Thyroid gland (tissue), 4 donors: ENCODE results near the gene SERPINA9. TPM values are rescaled to one million over a fixed set of nuclear protein-coding genes. Genes with fewer than 3 reads are reported as not detected.

Source experiments
- DNase-seq, 2 donors: peaks; one replicate each; pipeline ENCODE4 v3.0.0-alpha.2; 2019
- H3K27ac ChIP-seq, 3 donors: fragments of 200-600 bp; sonication (generic); 1 replicate in 2 of 3; 2 replicates in 1 of 3; pipeline ENCODE4 v1.5.1; 2016 to 2019; ENCODE audit warnings: mild to moderate bottlenecking in 1 of 3, moderate library complexity in 1 of 3
- H3K27me3 ChIP-seq: fragments of 200-600 bp; sonication (generic); one replicate; pipeline ENCODE4 v1.5.1; 2019
- H3K36me3 ChIP-seq, 2 donors: fragments of 200-600 bp; sonication (generic); one replicate each; pipeline ENCODE4 v1.5.1; 2016 to 2019
- H3K4me1 ChIP-seq, 2 donors: fragments of 200-600 bp; sonication (generic); one replicate each; pipeline ENCODE4 v1.5.1; 2017 to 2019
- H3K4me3 ChIP-seq, 3 donors: fragments of 200-600 bp; sonication (generic); replicated peaks in 1 of 3; 1 replicate in 2 of 3; 2 replicates in 1 of 3; pipeline ENCODE4 v1.5.1; 2016; ENCODE audit warnings: mild to moderate bottlenecking in 1 of 3
- H3K9me3 ChIP-seq: fragments of 200-600 bp; sonication (generic); one replicate; pipeline ENCODE4 v1.5.1; 2017
- POLR2A ChIP-seq, 2 donors: fragments of 450-650 bp; IDR thresholded peaks; one replicate each; pipeline ENCODE4 v1.6.1; 2017; ENCODE audit warnings: antibody characterized with exemption in 2 of 2, mild to moderate bottlenecking in 2 of 2, moderate library complexity in 1 of 2
- WGBS, 2 donors: methylation state at CpG; one replicate each; pipeline ENCODE4 v1.1.5; 2017; 5-methylcytosine and 5-hydroxymethylcytosine counted together
- intact Hi-C: fragments of 100-400 bp; cut with DNase I; formaldehyde crosslinking; loops from one replicate; pipeline ENCODE4 v1.15.1; 2023
- total RNA-seq, 4 donors: library from RNA; depleted of rRNA; stranded (reverse); fragments of >200 nt; gene quantifications; one replicate each; pipeline ENCODE4 v1.2.3, GENCODE V29; 2016
- TF ChIP-seq, protein P1 (sequence below), 6 experiments: fragments of 200-600 bp in 3 of 6; fragments of 450-650 bp in 3 of 6; sonication (generic) in 3 of 6; IDR thresholded peaks; one replicate each; pipeline ENCODE4 v1.5.1; 2016 to 2019; ENCODE audit warnings: antibody characterized with exemption in 6 of 6, mild to moderate bottlenecking in 2 of 6, inconsistent platforms in 1 of 6, moderate library complexity in 1 of 6

Gene SERPINA9
- total RNA-seq, 4 donors from 2014 or later = not detected

DNA sequence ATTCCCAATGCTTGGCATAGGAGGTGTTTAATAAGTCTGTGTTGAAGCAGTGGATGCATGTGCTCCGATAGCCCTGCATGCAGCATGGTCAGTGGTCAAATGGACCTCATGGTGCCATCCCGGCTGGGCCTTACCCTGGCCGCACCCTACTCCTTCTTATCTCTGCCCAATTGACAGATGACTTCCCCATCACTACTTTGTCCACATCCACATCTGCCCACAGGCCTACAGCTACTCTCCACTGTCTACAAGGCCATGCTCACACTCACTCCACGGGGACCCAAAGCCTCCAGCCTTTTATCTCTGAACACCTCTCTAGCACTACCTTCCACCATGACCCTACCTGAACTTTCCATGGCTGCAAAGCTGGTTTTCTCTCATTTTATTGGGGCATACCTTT, 34.9 kb downstream of the SERPINA9 start:
- Histone ChIP-seq H3K4me3 (no peak overlapping the region), H3K36me3 (no peaks in the 10 kb centered on the region), H3K27ac (no peak overlapping the region), H3K27me3 (no peaks in the 10 kb centered on the region), H3K9me3 (no peaks in the 10 kb centered on the region), H3K4me1 (no peaks in the 10 kb centered on the region)
- no peak for DNase-seq
- 87 to 93% methylated on average over 4 of the region's 4 CpGs for WGBS, 2 donors
- no peak for TF ChIP-seq POLR2A (IDR thresholded peaks at IDR 0.05)
- TF ChIP-seq, protein P1, sequence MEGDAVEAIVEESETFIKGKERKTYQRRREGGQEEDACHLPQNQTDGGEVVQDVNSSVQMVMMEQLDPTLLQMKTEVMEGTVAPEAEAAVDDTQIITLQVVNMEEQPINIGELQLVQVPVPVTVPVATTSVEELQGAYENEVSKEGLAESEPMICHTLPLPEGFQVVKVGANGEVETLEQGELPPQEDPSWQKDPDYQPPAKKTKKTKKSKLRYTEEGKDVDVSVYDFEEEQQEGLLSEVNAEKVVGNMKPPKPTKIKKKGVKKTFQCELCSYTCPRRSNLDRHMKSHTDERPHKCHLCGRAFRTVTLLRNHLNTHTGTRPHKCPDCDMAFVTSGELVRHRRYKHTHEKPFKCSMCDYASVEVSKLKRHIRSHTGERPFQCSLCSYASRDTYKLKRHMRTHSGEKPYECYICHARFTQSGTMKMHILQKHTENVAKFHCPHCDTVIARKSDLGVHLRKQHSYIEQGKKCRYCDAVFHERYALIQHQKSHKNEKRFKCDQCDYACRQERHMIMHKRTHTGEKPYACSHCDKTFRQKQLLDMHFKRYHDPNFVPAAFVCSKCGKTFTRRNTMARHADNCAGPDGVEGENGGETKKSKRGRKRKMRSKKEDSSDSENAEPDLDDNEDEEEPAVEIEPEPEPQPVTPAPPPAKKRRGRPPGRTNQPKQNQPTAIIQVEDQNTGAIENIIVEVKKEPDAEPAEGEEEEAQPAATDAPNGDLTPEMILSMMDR (IDR thresholded peaks at IDR 0.05) = no peak
- intact Hi-C loops = no loop called here

DNA sequence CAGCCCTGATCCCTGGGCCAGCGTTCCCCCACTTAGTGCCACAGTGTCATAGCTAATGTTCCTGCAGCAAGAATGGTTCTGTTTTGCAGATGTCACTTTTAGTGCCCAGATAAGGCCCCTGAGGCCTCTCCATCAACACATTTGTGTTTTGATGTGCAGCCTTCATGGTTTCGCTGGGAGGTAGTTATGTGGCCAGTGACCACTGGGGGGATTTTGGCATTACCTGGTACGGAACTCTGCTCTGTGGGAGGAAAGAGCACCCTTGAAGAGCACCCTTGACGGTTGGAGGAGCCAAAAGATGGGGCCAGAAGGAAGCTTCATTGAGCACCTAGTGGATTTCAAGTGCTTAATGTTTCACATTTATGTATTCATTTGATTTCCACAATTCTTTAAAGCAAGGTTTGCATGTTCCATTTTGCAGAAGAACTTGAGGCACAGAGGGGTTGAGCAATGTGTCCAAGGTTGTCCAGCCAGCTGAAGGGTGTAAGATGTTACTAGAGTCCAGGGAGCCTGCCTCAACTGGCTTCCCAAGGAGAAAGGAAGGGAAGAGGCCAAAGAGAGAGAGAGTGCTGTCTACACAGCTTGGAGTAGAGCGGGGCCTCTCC, 36.4 kb downstream of the SERPINA9 start:
- H3K27me3 ChIP-seq = no peaks in the 10 kb centered on the region
- H3K4me1 ChIP-seq = no peaks in the 10 kb centered on the region
- no peak overlapping the region for H3K27ac ChIP-seq
- TF ChIP-seq, protein P1 (IDR thresholded peaks at IDR 0.05) = no peak
- TF ChIP-seq POLR2A (IDR thresholded peaks at IDR 0.05) = no peak
- no peak for DNase-seq
- intact Hi-C loops = no loop called here
- no peaks in the 10 kb centered on the region for H3K36me3 ChIP-seq
- H3K9me3 ChIP-seq = no peaks in the 10 kb centered on the region
- no peak overlapping the region for H3K4me3 ChIP-seq
- WGBS, 2 donors = 65 to 69% methylated on average over 5 of the region's 5 CpGs

DNA sequence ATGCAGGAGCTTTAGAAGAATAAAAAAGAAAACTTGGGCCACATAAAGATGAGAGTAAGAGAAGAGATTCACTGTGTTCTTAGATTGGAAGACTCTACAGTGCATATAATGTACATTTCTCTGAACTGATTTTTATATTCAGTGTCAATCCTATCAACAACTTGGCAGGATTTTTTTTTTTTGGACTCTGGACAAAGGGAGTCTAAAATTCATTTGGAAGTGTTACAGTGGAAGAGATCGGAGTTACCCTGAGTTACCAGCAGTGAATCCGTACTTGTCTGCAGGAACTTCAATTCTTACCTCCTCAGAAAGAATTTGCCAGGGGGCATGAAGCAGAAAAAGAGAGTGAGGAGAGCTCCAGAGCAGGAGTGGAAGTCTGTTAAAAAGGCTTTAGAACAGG, 47.4 kb downstream of the SERPINA9 start:
- Histone ChIP-seq H3K9me3 (no peaks in the 10 kb centered on the region), H3K27me3 (no peaks in the 10 kb centered on the region)
- 63 to 72% methylated on average over 2 of the region's 2 CpGs for WGBS, 2 donors

DNA sequence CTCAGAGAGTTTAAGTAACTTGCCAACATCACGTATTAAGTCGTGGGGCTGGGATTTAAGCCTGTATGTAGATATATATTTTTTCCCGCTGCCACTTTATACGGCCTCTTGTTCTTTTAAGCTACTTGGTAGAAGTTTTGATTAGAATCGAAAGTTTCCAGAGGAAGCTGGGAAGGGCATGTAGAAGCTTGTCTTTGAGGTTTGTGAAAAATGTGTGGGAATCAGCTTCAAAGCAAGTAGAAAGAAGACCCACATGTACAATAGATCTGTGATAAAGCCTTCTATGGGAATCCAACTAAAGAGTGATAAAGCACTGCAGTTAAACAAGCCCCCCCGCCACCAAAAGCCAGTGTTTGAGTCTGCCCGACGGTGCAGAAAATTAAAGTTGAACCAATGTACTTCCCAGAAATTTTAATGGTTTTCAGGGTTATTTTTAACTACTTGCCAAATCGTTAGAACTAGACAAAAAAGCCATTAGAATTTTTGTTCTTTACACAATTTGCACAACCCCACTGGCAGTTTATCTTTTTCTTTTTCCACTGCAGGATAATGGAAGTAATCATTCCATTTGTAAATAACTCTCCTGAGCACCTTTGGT, 48.9 kb downstream of the SERPINA9 start:
- WGBS, 2 donors = 61 to 68% methylated on average over 9 of the region's 9 CpGs
- H3K4me3 ChIP-seq = no peak overlapping the region
- H3K27ac ChIP-seq = no peak overlapping the region
- intact Hi-C loops = no loop called here
- H3K27me3 ChIP-seq = no peaks in the 10 kb centered on the region
- TF ChIP-seq, protein P1 (IDR thresholded peaks at IDR 0.05) = no peak
- TF ChIP-seq POLR2A (IDR thresholded peaks at IDR 0.05) = no peak
- H3K36me3 ChIP-seq = no peaks in the 10 kb centered on the region
- H3K4me1 ChIP-seq = no peaks in the 10 kb centered on the region
- H3K9me3 ChIP-seq = no peaks in the 10 kb centered on the region
- DNase-seq = no peak

More for the DNA sequence above, 47.4 kb downstream of the SERPINA9 start:
- H3K27ac ChIP-seq = no peak overlapping the region
- H3K4me1 ChIP-seq = no peaks in the 10 kb centered on the region
- TF ChIP-seq, protein P1 (IDR thresholded peaks at IDR 0.05) = no peak
- TF ChIP-seq POLR2A (IDR thresholded peaks at IDR 0.05) = no peak
- no peak for DNase-seq
- H3K36me3 ChIP-seq = no peaks in the 10 kb centered on the region
- intact Hi-C loops = no loop called here
- H3K4me3 ChIP-seq = no peak overlapping the region

DNA sequence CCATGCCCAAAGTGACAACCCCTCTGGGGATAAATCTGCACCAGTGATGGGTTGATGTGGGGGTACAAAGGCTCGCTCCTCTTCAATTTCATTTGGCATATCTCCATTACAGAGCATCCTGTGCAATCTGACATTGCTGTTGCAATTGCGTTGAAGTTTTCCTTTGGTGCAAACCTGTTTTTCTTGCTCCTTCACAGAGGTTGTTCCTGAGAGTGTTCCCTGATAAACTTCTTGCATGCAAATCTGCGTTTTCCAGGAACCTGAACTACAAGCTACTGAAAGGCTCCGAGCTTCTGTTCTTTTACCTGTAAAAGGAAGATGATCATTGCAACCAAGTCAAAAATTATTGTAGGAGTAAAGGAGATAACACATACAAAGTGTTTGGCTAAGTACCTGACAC, 49.5 kb downstream of the SERPINA9 start:
- intact Hi-C loops = no loop called here
- no peak for TF ChIP-seq POLR2A (IDR thresholded peaks at IDR 0.05)
- TF ChIP-seq, protein P1 (IDR thresholded peaks at IDR 0.05) = no peak
- Histone ChIP-seq H3K4me1 (no peaks in the 10 kb centered on the region), H3K27ac (no peak overlapping the region), H3K4me3 (no peak overlapping the region), H3K36me3 (no peaks in the 10 kb centered on the region), H3K27me3 (no peaks in the 10 kb centered on the region), H3K9me3 (no peaks in the 10 kb centered on the region)
- WGBS, 2 donors = 44 to 53% methylated on average over 4 of the region's 4 CpGs
- no peak for DNase-seq
